NT2/D1 (cell line): ENCODE data around the gene SLC36A1.

Experiments
- DNase-seq: peaks from one replicate; pipeline ENCODE4 v3.0.0-alpha.2; 2011; ENCODE audit warnings: low read depth, low spot score
- H3K27me3 ChIP-seq: 2 replicates; pipeline ENCODE4 v1.6.0; 2011; ENCODE audit warnings: mild to moderate bottlenecking; ENCODE audit not compliant: insufficient read length, insufficient read depth
- H3K36me3 ChIP-seq: 2 replicates; pipeline ENCODE4 v1.6.1; 2011; ENCODE audit warnings: mild to moderate bottlenecking, low read length, mixed read lengths; ENCODE audit not compliant: insufficient read depth, insufficient read length
- H3K4me1 ChIP-seq: 2 replicates; pipeline ENCODE4 v1.5.1; 2011; ENCODE audit not compliant: insufficient read depth, insufficient read length
- H3K4me3 ChIP-seq: 2 replicates; pipeline ENCODE4 v1.5.1; 2011; ENCODE audit warnings: low read depth; ENCODE audit not compliant: insufficient read length
- H3K9ac ChIP-seq: 2 replicates; pipeline ENCODE4 v1.6.0; 2011; ENCODE audit warnings: low read depth; ENCODE audit not compliant: insufficient read length
- H3K9me3 ChIP-seq: 2 replicates; pipeline ENCODE4 v1.5.1; 2011; ENCODE audit warnings: mild to moderate bottlenecking, low read length; ENCODE audit not compliant: insufficient read depth
- SUZ12 ChIP-seq: IDR thresholded peaks from 2 replicates; pipeline ENCODE4 v1.6.1; 2011; ENCODE audit not compliant: insufficient read length, insufficient read depth; ENCODE audit errors: extremely low read depth
- YY1 ChIP-seq: IDR thresholded peaks from 2 replicates; pipeline ENCODE4 v1.6.1; 2011; ENCODE audit not compliant: insufficient read length, insufficient read depth
- ZNF274 ChIP-seq: IDR thresholded peaks from 2 replicates; pipeline ENCODE4 v1.6.1; 2011; ENCODE audit warnings: mild to moderate bottlenecking, low read depth, low read length

SLC36A1 gene

GRCh38 chr5:151490627-151491026 lies 43.2 kb downstream of the SLC36A1 start:
- no peak overlapping the region for H3K9ac ChIP-seq
- DNase-seq: no peak
- peaks cover 10% of the 10 kb centered on the region for H3K36me3 ChIP-seq
- no peak overlapping the region for H3K4me3 ChIP-seq
- no peaks in the 10 kb centered on the region for H3K27me3 ChIP-seq
- H3K9me3 ChIP-seq: peaks cover 17% of the 10 kb centered on the region
- TF ChIP-seq SUZ12 (no peak), ZNF274 (no peak), YY1 (no peak)
- no peaks in the 10 kb centered on the region for H3K4me1 ChIP-seq

DNA sequence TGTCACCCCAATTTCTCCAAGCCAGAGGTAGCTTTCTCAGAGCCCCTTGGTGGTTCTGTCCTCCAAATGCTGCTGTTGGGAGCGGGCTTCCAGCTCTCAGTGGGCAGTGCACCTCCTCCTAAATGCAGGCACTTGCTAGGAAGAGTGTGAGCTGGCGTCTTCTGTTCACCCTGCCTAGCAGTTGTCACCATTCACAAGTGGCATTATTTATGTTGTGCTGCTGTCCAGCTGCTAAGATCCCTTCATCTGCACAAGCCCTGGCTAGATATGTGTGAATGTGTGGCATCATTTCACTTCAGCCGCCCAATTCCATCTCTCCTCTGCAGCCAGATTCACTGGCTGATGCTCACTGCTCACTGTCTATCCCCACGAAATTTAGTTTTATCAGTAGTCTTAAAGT lies 43.7 kb downstream of the SLC36A1 start:
- Histone ChIP-seq H3K27me3 (no peaks in the 10 kb centered on the region), H3K9me3 (peaks cover 17% of the 10 kb centered on the region), H3K9ac (no peak overlapping the region), H3K4me1 (no peaks in the 10 kb centered on the region), H3K36me3 (peaks cover 9% of the 10 kb centered on the region), H3K4me3 (no peak overlapping the region)
- no peak for TF ChIP-seq YY1
- TF ChIP-seq ZNF274: no peak
- TF ChIP-seq SUZ12: no peak
- DNase-seq: no peak

DNA sequence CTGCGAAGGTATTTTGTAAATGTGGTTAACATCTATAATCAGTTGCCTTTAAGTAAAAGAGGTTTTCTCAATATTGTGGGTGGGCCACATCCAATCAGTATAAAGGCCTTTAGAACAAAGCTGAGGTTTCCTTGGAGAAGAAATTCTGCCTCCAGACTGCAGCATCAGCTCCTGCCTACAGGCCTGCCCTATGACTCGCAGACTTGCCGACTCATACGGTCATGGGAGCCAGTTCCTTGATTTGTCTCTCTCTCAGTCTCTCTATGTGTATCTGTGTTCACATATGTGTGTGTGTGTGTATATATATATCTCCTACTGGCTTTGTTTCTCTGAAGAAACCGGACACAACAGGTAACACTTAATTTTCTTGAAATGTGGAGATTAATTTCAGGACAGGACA lies 45.3 kb downstream of the SLC36A1 start:
- Histone ChIP-seq H3K36me3 (peaks cover 8% of the 10 kb centered on the region), H3K9me3 (peaks cover 17% of the 10 kb centered on the region), H3K4me1 (no peaks in the 10 kb centered on the region), H3K9ac (no peak overlapping the region), H3K27me3 (no peaks in the 10 kb centered on the region), H3K4me3 (no peak overlapping the region)
- no peak for DNase-seq
- TF ChIP-seq YY1 (no peak), ZNF274 (no peak), SUZ12 (no peak)

DNA sequence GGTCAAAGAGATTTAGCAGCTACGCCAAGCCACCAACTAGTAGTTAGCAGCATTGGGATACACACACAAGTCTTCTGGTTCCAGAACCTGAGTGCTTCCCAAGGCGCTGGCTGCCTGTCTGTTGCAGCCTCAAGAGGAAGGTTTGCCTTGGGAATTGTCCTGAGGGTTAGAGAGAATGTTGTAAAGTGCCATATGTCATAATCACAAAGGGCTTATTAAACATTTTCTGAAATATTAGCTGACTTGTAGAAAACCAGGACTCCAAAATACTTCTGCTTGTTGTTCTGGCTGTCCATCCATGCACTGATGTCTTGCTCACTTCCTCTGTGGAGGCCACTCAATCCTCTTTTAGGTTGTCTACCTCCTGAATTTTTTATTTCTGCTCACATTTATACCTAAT lies 46.3 kb downstream of the SLC36A1 start:
- H3K4me3 ChIP-seq: no peak overlapping the region
- no peaks in the 10 kb centered on the region for H3K4me1 ChIP-seq
- H3K9me3 ChIP-seq: peaks cover 17% of the 10 kb centered on the region
- H3K9ac ChIP-seq: no peak overlapping the region
- no peak for TF ChIP-seq YY1
- TF ChIP-seq ZNF274: no peak
- TF ChIP-seq SUZ12: no peak
- no peak for DNase-seq
- no peaks in the 10 kb centered on the region for H3K36me3 ChIP-seq
- H3K27me3 ChIP-seq: no peaks in the 10 kb centered on the region

DNA sequence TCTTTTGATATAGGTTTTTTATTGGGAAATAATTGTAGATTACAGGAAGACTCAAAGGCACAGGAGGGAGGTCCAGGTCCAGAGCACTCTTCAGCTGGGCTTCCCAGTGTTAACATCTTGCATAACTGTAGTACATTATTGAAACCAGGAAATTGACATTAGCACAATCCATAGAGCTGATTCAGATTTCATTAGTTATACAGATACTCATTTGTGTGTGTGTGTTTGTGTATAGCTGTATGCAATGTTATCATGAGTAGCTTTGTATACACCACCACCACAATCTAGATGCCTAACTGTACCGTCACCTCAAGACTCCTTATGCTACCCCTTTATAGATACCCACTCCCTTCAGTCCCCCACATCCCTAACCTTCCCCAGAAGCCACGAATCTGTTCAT lies 47.9 kb downstream of the SLC36A1 start:
- H3K36me3 ChIP-seq: no peaks in the 10 kb centered on the region
- TF ChIP-seq ZNF274: no peak
- TF ChIP-seq YY1: no peak
- no peaks in the 10 kb centered on the region for H3K4me1 ChIP-seq
- H3K27me3 ChIP-seq: no peaks in the 10 kb centered on the region
- no peak overlapping the region for H3K9ac ChIP-seq
- DNase-seq: no peak
- peaks cover 17% of the 10 kb centered on the region for H3K9me3 ChIP-seq
- H3K4me3 ChIP-seq: no peak overlapping the region

- TF ChIP-seq YY1: no peak
- TF ChIP-seq SUZ12: no peak
- no peak for TF ChIP-seq ZNF274
- H3K9ac ChIP-seq: no peak overlapping the region
- peaks cover 17% of the 10 kb centered on the region for H3K9me3 ChIP-seq
These were observed 48.7 kb downstream of the SLC36A1 start for GRCh38 chr5:151496041-151496484.

GRCh38 chr5:151497391-151498002 lies 50.1 kb downstream of the SLC36A1 start:
- TF ChIP-seq ZNF274 (no peak), SUZ12 (no peak), YY1 (no peak)
- DNase-seq: no peak

More at GRCh38 chr5:151496041-151496484, 48.7 kb downstream of the SLC36A1 start:
- Histone ChIP-seq H3K36me3 (no peaks in the 10 kb centered on the region), H3K4me3 (no peak overlapping the region), H3K4me1 (no peaks in the 10 kb centered on the region), H3K27me3 (no peaks in the 10 kb centered on the region)
- peak; percentile 72 for DNase-seq

More at GRCh38 chr5:151497391-151498002, 50.1 kb downstream of the SLC36A1 start:
- Histone ChIP-seq H3K27me3 (no peaks in the 10 kb centered on the region), H3K4me1 (no peaks in the 10 kb centered on the region), H3K36me3 (no peaks in the 10 kb centered on the region), H3K4me3 (no peak overlapping the region), H3K9ac (no peak overlapping the region), H3K9me3 (peaks cover 17% of the 10 kb centered on the region)
